Memory B cell (primary cell): ENCODE measurements around the gene REM1.

Experiments used
- ATAC-seq: fragments of 150-1000 bp; cut with Tn5 transposase; 2 replicates; pipeline ENCODE4 v1.10.0; 2021; ENCODE audit warnings: low read depth, mild to moderate bottlenecking, moderate library complexity
- DNase-seq, 2 donors: peaks; one replicate each; pipeline ENCODE4 v3.0.0; 2022; ENCODE audit warnings: low spot score in 2 of 2
- H3K27ac Mint-ChIP-seq: one replicate; pipeline ENCODE4 v1.8.0; 2022; ENCODE audit warnings: mild to moderate bottlenecking, moderate library complexity, mixed read lengths
- H3K27me3 Mint-ChIP-seq: one replicate; pipeline ENCODE4 v1.8.0; 2022; ENCODE audit warnings: mixed read lengths
- H3K36me3 Mint-ChIP-seq: one replicate; pipeline ENCODE4 v1.8.0; 2022; ENCODE audit warnings: mild to moderate bottlenecking, mixed read lengths
- H3K4me1 Mint-ChIP-seq: one replicate; pipeline ENCODE4 v1.8.0; 2022; ENCODE audit warnings: mixed read lengths
- H3K4me3 Mint-ChIP-seq: one replicate; pipeline ENCODE4 v1.8.0; 2022; ENCODE audit warnings: mild to moderate bottlenecking, moderate library complexity, mixed read lengths
- H3K9me3 Mint-ChIP-seq: one replicate; pipeline ENCODE4 v1.8.0; 2022; ENCODE audit warnings: mixed read lengths

REM1 gene

DNA sequence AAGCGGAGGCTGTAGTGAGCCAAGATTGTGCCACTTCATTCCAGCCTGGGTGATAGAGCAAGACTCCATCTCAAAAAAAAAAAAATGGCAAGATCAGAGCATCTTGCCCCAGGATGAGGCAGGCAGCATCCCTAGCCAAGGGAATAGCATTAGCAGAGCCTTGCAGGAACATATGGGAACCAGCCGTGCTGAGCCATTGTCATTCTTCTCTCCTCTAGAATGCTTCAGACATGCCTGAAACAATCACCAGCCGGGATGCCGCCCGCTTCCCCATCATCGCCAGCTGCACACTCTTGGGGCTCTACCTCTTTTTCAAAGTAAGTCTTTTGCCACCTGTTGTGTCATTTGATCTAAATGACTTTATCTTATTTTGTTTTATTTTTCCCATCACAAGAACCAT, 52.2 kb downstream of the REM1 start:
- DNase-seq, result no peak
- Mint-ChIP-seq H3K4me1 (peaks cover 7% of the 10 kb centered on the region), H3K9me3 (no peaks in the 10 kb centered on the region), H3K27me3 (no peaks in the 10 kb centered on the region), H3K4me3 (no peak overlapping the region), H3K27ac (no peak overlapping the region), H3K36me3 (peaks cover 17% of the 10 kb centered on the region)
- ATAC-seq, result no peak
